Activated CD8-positive, alpha-beta memory T cell treated with anti-CD3 and anti-CD28 coated beads, Interleukin-2, amount 50 U/mL, for 1 hour (primary cell): ENCODE measurements around the gene IKZF1.

ENCODE experiments used
- DNase-seq: peaks from one replicate; pipeline ENCODE4 v3.0.0-alpha.2; 2020; ENCODE audit errors: extremely low read depth

The IKZF1 gene

DNA sequence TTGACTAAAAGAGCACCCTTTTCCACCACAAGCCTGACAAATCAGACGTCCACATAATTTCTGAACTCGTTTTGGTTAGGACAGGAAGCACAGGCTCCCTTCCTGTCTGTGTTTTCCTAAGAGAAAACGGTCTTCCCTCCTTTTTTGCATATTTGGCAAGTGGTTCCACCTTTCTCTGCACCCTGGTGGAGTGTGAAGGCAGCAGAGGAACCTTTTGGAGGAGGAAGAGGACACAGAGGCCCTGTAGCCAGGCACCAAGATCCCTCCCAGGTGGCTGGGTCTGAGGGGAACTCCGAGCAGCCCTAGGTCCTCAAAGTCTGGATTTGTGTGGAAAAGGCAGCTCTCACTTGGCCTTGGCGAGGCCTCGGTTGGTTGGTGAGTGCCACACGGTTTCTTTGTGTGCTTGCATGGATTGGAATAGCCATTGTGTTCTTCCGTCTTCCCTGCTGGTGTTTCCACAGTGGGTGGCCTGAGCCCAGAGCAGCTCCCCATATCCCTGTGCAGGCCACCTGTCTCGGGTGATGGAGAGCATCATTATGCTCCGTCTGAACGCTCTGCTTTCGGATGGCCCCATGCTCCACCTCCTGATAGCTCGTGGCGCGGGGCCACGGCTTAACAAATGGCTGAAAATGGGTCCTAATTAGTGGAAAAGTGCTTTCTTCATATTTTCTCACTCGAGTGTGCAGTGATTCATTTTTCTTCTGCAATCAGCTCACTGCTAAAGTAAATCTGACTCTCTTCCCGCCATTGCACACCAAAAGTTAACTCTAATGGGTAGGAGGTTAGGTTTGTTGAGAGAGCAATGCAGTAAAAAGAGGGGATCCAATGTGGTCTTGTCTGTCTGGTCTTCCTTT is 4.2 kb downstream of the IKZF1 start:
- no peak for DNase-seq

DNA sequence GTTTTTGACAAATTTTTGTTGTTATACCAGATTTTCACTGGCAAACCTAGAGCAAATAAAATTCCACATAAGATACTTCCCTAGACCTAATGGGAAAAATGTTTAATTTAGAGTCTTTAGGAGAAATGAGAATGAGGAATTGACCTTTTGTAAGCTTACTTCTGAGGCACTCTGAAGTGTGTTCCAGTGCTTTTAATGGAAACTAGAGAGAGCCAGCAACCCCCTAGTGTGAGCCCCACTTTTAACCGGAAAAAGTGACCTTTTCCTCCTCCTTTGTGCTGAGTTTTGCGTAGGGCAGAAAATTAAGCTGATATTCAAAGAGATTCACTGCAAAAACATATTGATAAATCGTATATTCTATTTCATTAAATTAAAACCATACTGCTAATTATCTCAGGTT is 5.2 kb downstream of the IKZF1 start:
- DNase-seq: no peak

DNA sequence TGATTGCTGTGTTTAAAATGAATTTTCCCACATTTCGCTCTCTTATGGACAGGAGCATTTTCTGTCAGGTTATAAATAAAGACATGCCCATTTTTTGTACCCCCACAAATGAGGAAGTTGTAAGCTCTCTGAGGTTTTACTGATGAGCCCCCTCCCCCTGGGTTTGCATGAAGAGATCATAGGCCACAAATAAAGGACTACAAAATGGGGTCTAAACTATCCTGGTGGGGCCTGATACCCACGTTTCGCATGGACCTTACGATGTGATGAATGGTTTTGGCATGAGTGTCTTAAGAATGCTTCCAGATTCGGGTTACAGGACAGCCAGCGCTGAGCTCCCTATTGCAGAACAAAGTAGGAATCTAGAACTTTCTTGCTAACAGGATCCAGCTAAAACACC is 5.8 kb downstream of the IKZF1 start:
- no peak for DNase-seq

DNA sequence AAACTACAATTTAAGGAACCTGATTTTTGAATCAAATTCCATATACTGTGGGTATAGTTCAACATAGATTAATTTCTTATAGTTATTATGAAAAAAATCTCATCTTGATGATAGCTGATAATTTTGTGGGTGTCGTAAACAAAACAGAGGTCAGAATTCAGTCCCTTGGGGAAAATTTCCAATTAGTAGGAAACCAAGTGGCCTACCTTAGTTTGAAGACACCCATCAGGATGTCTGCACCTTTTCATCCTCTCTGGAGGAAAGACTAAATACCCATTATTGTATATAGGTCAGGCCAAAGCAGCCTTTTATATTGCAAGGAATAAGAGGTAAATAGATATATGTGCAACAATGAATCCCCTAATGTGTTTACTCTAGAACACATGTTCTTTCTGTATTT is 6.4 kb downstream of the IKZF1 start:
- DNase-seq: no peak

DNA sequence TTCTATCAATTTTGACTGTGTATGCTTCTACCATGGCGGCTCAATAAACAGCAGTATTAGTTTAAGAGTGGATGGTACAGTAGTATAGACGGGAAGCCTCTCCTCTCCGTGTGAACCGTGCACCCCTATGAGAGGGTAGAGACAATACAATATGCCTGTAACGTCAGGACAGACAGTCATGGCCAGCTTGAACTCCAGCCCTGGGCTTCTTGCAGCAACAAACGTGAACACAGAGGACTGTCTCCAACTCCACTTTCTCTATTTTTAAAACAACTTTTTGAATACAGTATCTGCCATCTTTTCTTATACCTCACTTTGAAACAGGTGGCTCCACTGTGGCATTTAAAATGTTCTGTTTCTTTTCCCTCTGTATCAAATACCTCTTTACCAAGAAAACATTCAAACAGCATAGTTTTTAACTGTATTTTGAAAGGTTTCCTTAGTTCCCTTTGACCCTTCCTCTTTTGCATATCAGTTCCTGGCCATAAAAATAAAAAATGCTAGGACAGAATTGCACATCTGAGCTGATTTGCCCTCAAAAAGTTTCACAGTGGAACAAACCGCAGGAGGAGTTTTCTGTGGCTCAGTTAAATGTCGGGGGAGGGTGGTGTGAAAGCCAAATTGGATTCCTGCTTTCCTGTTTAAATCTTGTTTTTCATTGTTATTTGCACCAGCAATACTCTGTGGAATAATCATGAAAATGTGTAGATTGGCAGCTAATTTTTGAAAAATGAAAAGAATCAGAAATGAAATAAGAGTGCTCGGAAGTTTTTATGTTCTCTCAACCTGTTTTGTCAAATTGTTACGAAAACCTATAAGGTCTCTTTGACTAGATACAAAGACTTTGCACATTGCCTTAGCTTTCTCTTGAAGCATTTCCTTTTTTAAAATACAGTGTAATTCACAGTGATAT is 8.0 kb downstream of the IKZF1 start:
- DNase-seq: no peak

DNA sequence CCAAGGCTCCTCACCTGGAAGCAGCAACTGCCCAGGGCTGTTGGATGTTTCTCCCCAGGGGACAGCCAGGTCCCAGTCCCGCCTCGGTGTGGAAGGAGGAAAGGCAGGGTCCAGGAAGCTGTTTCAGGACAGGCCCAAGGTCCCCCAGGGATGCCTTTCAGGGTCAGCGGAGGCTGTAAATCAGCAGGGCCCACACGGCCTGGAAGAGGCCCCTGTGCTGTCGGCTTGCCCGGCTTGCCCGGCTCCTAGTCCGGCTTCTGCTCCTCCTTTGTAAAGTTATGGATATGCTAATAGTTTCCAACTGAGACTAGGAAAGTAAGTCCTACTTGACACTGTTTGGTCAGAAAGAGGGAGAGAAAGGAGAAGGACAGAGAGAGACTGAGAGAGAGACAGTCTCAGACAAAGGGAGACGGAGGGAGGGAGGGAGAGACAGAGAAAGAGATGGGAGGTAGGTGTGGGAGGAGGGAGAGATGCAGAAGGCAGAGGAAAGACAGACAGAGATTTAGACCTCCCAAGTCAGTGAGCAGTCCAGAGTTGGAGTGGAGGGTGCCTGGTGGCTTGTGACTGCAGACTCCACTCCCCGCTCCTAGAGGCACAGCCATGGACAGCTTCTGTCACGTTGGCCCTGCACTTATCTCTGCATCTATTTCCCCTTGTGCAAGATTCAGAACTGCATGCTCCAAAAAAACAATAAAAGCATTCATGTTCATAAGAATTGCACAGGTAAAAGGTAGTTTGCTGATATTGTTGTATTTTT is 10.5 kb downstream of the IKZF1 start:
- DNase-seq: no peak

DNA sequence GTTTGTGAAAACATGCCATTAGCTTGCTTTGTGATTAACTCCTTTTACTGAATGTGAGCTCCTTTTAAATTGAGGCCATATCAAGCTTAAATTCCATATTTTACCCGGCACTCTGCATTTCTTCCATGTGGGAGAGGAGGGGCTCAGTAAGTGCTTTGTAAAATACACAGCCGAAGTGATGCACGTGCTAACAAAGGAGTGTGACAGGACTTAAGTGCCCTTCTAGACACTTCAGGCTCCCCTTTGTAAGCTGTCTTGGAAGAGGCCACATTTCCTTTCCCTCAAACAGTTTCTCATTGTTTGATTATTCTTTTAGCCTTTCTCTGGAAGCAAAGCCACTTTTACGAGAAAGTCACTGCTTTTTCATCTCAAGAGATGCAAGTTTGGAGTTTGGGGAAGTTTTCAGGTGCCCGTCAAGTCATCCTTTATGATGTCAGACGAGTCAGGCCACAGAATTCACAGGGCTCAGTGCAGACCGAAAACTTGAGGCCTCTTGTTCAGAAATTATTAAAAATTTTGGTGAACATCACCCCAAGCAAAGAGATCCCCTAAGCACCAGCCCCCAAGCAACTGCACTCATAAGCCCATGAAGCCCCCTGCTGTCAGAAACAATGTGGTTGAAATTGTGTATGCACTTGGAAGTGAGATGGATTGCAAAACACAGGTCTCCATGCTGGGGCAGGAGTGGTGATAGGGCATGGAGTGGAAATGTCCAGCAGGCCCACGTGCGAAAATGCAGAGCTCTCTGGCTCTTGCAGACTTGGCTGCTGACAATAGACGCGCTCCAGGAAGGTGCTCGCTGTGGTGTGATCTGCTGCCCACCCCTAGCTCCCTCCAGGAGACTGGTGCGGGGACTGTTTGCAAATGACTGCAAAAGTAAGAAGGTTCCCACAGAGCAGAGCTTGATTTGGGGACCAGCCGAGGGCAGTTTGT is 11.5 kb downstream of the IKZF1 start:
- DNase-seq: no peak

DNA sequence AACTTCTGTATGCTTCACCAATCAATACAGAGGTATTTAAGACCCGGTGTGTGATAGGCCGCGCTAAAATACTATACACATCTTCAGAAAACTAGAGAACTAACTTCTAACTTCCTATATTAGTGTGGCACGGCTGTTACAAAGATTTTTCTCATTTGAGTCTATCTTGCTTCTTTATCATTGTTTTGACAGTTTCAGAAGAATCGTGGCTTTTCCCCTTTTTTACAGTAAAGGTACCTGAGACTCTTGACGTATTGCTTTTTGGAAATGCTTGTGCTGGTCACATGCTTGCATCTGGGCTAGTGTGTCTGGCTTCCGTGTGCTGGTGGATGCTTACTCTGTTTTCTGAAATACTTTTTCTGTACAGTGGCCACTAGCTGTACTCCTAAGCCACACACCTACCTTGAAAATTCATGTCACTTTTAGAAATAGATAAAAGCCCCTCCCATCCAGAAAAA is 12.7 kb downstream of the IKZF1 start:
- DNase-seq: no peak

DNA sequence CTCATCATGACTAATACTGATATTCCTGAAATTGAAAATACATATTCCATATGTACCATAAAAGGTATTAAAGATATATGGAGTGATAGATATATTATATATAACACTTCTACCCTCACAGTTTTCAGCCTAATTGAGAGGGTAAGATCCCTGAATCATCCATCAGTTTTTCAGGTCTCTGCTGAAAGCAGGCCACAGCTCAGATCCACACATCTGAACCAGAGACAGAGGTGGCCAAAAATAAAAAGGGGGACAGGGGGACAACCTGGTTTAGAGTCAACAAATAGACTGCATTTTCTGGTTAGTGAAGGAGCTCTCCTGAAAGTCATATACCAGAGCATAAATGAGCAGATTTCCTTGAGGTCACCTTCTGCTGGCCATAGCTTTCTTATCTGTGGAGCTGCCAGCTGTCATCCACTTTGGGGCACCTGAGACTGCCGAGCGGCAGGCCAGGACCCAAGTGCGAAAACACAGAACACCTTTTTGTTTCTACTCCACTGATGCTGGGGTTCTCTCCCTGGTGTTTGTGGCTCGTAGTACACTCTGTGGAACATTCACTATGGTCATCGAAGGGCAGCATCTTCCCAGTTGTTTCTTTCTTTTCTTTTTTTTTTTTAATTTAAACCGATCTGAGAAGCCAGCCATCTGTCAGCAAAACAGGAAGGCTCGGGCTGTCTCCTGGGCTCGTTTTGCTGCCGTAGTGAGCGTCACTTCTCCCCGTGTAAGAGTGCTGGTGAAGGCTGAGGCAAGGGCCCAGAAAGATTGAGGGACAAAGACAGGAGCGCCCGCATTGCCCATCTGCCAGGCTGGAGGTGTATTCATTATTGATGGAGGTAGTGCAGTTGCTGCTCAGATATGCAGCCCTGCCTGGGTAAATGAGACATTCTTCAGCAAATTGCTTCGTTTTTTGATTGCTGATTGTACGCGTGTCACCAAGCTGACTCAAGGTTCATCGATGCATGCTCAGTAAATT is 13.5 kb downstream of the IKZF1 start:
- no peak for DNase-seq

DNA sequence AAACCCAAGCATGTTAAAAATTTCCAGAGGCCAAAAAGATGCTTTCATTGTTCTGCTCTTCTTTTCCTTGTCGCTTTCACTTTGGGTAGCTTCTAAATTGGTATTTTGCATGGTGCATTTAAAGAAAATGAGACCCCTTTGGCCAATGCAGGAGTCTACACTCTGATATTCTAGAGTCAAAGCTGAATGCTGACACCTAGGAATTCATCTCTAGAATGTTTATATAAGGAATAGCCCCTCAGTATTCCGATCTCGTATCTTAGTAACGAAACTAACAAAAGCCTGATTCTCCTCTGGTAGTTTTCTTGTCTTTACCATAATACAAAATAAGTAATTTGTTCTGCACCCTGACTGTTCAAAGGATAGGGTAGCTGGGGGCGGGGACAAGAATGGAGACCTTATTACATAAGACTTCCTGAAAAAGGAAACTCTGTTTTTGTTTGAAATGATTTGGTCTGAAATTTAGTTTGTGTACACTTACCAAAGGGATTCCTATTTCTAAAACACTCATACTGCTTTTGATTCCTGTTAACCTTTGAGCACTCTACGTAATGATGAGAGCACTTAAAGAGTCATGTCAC is 17.1 kb downstream of the IKZF1 start:
- peak; percentile 59 for DNase-seq

DNA sequence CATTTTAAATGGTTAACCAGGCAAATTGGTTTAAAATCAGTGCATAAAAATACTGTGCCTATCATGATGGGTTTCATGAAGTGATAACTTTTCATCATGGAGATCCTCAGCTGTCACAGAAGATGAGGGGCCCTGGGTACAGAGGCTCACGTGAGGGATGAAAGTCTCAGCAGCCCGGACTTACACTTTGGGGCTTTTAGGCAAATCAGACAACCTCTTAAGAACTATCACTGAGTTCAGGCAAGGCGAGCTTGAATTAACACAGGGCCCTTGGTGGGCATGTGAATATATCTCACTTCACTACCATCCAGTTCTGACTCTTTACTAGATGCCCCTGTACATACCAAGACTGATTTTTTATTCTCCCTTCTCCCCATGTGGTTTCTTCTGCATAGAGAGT is 19.6 kb downstream of the IKZF1 start:
- no peak for DNase-seq

DNA sequence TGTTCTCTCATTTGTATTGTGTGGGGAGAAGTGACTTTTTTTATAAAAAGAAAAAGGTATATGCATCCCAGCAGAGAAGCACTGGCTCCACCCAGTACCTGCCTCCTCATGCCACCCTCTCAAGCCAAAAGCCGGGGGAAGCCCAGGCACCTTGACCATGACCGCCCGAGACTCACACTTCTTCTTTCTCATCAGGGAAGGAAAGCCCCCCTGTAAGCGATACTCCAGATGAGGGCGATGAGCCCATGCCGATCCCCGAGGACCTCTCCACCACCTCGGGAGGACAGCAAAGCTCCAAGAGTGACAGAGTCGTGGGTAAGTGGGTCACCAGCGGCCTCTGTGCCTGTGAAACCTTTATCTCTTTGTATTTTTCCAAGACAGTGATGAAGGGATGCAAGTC is 22.9 kb downstream of the IKZF1 start:
- no peak for DNase-seq

DNA sequence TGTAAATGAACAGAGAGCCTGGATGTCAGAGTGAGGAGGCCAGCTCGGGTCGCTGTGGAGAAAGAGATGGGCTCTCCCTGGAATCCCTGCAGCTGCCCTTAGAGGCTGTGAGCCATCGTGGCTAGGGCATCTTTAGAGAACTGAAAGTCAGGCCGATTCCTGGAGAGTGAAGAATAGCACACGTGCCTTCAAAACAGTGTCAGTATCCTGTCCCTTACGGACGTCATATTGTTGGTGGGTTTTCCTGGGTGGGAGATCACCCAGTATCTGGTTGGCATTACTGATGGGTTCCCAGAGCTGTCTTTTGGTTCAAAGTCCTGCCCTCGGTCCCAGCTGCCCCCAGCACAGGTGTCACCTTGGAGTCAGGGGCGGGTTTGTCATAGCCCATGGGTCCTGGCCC is 25.3 kb downstream of the IKZF1 start:
- no peak for DNase-seq

DNA sequence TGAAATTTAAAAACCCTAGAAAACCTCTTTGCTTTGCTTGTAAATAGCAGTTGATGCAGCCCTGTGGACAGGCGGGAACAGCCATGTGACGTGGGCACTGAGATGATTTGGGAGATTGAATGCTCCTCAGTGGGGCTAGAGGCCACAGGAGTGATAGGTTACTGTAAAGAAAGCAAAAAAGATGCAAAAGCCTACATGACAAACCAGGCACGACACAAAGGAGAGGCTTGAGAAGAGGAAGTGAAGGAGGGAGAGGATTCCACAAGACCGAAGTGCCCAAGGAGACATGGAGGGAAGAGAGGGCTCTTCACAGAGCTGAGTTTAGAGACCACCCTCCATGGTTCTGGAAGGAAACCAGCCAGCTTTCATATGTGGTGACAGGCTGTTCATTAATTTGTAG is 25.7 kb downstream of the IKZF1 start:
- no peak for DNase-seq

DNA sequence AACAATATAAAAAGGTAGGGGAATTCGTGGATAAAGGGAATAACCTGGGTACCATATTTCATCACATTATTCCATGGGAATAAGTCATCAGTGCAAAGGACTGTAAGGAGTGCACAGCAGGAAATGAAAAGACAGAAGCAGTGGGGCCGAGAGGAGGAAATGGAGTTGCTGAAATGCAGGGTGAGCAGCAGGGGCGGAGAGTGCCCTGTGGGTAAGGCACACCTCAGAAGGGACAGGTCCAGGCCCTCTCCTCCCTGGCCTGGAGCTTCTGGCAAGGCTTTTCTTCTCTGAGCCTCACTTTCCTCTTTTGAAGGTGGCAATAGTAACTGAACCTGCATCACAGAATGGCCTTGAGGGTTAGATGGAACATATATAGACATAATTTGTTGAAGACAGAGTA is 26.2 kb downstream of the IKZF1 start:
- no peak for DNase-seq

DNA sequence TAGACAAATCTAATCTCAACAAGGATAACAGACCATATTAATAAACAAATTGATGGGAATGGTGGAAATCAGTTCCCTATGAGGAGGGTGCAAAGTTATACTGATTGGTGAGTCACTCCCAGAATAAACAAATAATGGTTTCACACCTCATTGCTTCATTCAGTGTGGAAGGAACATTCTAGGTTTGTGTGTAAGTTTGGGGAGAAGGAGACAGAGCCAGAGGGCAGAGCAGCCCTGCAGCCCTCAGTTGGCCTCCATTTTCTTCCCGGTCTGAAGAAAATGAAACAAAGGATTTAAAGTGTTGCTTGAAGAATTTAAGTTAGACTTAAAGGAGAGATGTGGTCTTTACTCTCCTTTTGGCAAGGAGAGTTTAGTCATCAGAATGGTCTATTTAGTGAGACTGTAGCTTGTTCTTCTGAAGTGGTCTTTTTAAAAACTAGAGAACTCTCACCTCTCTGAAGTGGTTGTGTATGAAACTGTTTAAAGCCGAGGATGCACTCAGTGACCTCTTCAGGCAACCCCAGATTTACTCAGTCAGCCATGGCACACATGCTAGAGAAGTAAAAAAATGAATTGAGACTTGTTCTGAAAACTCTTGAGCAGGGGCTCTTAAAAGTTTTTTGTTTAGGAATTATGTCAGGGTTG is 27.2 kb downstream of the IKZF1 start:
- DNase-seq: no peak

DNA sequence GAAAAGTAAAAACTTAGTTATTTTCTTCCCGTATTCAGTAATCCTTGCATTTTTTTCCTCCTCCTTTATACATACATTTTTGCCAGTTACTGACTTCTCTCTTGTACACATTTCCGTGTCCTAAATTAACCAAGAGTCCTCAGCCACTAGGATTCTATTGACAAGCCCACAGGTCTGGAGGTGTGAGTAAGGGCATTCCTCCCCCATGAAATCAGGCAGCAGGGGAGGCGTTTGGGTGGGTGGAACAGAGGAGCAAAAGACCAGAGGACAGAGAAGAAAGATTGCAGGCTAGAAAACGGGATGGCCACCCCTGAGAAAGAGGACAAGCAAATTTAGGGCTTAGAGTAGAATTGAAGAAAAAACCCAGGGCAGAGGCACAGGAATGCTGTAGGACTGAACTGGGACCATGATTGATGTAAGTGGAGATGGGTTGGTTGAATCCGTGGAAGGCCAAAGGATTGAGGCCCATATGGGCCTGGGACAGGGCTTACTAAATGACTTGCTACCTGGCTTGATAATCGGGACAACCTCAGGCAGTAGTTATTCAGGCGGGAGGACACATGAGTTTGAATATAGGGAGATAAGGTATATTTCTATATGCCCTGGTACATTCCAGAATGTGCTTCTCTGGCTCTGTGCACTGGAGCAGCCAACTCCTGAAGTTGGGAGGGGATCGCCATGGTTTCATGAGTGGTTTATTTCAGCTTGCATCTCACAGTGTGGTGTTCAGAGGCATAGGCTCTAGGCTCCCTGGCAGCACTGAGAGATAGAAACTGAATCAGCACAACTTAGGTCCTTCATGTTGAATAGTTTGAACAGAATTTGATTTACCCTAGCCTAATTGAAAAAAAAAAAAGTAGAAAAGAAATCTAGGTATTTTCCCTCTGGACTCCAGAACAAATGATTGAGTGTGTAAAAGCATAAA is 28.0 kb downstream of the IKZF1 start:
- DNase-seq: no peak

DNA sequence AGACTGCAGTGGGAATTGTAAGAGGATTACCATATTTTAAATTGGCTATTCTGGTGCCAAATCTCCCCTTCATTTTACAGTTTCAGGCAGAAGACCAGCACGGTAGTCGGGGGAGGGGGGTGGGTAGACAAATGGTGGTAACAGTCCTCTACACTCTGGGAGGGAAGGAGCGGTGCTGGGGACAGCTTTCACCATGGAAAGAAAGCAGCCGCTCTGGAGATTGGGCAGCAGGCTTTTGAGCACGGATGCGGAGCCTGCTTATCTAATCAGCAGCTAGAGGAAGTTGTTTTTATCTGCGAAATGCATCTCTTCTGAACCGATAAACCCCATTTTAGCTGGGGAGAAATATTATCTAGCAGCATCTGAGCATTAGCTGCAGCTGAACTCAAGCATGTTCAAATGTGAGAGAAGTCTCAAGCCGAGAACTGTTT is 28.7 kb downstream of the IKZF1 start:
- no peak for DNase-seq
